GM06990 (cell line): ENCODE measurements around the gene SMR3B.

Source experiments
- DNase-seq: peaks from one replicate; pipeline ENCODE4 v3.0.0-alpha.2; 2011; ENCODE audit not compliant: insufficient read length; ENCODE audit errors: extremely low read depth
- H3K27me3 ChIP-seq: replicated peaks from 2 replicates; pipeline ENCODE4 v1.6.0; 2011; ENCODE audit warnings: low read length; ENCODE audit not compliant: control insufficient read depth, insufficient read depth
- H3K36me3 ChIP-seq: 2 replicates; pipeline ENCODE4 v1.5.1; 2011; ENCODE audit warnings: low read length; ENCODE audit not compliant: control insufficient read depth, insufficient read depth
- H3K4me3 ChIP-seq: replicated peaks from 2 replicates; pipeline ENCODE4 v1.5.1; 2011; ENCODE audit warnings: low read depth, mild to moderate bottlenecking, control low read depth, low read length
- CTCF ChIP-seq: IDR thresholded peaks from 2 replicates; pipeline ENCODE4 v1.5.1; 2011; ENCODE audit warnings: low read length, control low read depth, mild to moderate bottlenecking, inconsistent platforms; ENCODE audit not compliant: insufficient read depth, poor library complexity, severe bottlenecking

Gene SMR3B

GRCh38 chr4:70359115-70359661 lies 23.7 kb upstream of the SMR3B start:
- no peaks in the 10 kb centered on the region for H3K36me3 ChIP-seq
- H3K27me3 ChIP-seq: no peaks in the 10 kb centered on the region
- TF ChIP-seq CTCF: no peak
- H3K4me3 ChIP-seq: no peak overlapping the region
- DNase-seq: no peak

- Histone ChIP-seq H3K27me3 (no peaks in the 10 kb centered on the region), H3K4me3 (no peak within 1 kb of the TSS), H3K36me3 (no peaks in the 10 kb centered on the region)
- TF ChIP-seq CTCF: no peak
- no peak for DNase-seq
Observed at GRCh38 chr4:70360460-70360859, 22.5 kb upstream of the SMR3B start, which contains the start of gene SMR3A. Gene SMR3A (plus strand): TSS chr4:70360760. CDS start chr4:70362116, 1,356 bp downstream.

GRCh38 chr4:70364002-70364401 lies 18.9 kb upstream of the SMR3B start:
- no peak for DNase-seq
- TF ChIP-seq CTCF: no peak
- Histone ChIP-seq H3K27me3 (no peaks in the 10 kb centered on the region), H3K4me3 (no peak overlapping the region), H3K36me3 (no peaks in the 10 kb centered on the region)

- no peak for DNase-seq
- no peaks in the 10 kb centered on the region for H3K27me3 ChIP-seq
- TF ChIP-seq CTCF: no peak
- no peaks in the 10 kb centered on the region for H3K36me3 ChIP-seq
- no peak overlapping the region for H3K4me3 ChIP-seq
Observed at GRCh38 chr4:70365479-70365878, 17.5 kb upstream of the SMR3B start.

GRCh38 chr4:70367813-70368212 lies 15.1 kb upstream of the SMR3B start:
- no peak for TF ChIP-seq CTCF
- no peak for DNase-seq
- Histone ChIP-seq H3K36me3 (no peaks in the 10 kb centered on the region), H3K4me3 (no peak overlapping the region), H3K27me3 (no peaks in the 10 kb centered on the region)

- Histone ChIP-seq H3K36me3 (no peaks in the 10 kb centered on the region), H3K4me3 (no peak overlapping the region), H3K27me3 (no peaks in the 10 kb centered on the region)
- DNase-seq: no peak
- no peak for TF ChIP-seq CTCF
Observed at GRCh38 chr4:70371987-70372386, 10.9 kb upstream of the SMR3B start.
